NCI-H82 treated with DMSO at 0.1 percent for 48 hours (cell line): ENCODE results near the gene C6orf136.
"Not testable (repeated sequence)": the region's sequence is repeated elsewhere in the genome, so short reads cannot be mapped to it uniquely, and the experiment has no call there.

Experiments used
- DNase-seq: peaks from one replicate; lab custom pipeline; 2025; ENCODE audit not compliant: unreplicated experiment; lab: John Stamatoyannopoulos, UW

C6orf136 gene

GRCh38 chr6:30646450-30647241 lies at the start of gene C6orf136:
C6orf136 (plus strand) TSS chr6:30647133; CDS start chr6:30647232, 99 bp downstream.
- peak; percentile 78 for DNase-seq

- DNase-seq = not testable (repeated sequence)
Observed at GRCh38 chr6:30597315-30598144, 49.4 kb upstream of the C6orf136 start.

- no peak for DNase-seq
Observed at GRCh38 chr6:30598912-30599624, 47.9 kb upstream of the C6orf136 start.

DNA sequence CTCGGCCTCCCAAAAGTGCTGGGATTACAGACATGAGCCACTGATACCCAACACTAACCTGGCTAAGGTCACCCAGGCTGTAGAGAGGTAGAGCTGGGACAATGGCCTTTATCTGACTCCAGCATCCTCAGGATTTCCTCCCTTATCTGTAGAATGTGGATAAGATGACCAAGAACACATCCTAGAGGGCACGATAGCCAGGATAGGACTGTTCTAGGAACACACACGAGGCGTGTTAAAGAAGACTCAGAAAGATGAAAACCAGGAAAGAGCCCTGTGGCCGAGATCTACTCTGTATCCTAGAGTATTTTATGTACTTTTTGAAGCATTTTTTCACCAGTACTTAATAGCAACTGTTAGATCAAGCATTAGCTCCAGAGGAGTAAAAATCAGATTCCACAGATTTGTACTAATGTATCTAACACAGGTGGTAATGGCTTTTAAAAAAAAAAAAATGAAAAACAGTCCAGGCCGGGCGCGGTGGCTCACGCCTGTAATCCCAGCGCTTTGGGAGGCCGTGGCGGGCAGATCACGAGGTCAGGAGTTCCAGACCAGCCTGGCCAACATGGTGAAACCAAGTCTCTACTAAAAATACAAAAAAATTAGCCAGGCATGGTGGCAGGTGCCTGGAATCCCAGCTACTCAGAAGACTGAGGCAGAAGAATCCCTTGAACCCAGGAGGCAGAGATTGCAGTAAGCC lies 47.2 kb upstream of the C6orf136 start:
- DNase-seq = no peak

DNA sequence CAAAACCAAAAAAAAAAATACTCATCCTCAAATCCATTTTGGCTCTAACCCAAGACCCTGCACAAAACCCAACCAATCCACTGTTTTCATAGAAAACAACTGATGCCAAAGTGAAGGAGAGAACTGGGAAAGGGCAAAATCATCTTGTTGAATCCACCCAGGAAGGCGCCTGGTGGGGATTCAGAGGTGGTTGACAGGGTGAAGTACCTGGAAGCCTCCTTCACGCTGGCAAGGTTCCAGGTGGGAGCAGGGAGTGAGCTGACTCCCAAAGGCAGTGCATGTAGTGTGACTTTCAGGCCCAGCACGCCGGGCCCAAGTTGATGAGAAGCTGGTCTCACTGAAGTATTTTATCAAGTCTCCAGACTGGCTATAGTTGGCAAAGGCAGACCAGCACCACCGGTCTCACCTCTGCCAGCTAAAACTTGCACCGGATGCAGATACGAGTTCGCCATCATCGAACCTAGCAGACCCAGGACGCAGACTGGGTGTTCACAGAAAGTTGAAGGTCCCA lies 46.4 kb upstream of the C6orf136 start:
- DNase-seq = no peak

DNA sequence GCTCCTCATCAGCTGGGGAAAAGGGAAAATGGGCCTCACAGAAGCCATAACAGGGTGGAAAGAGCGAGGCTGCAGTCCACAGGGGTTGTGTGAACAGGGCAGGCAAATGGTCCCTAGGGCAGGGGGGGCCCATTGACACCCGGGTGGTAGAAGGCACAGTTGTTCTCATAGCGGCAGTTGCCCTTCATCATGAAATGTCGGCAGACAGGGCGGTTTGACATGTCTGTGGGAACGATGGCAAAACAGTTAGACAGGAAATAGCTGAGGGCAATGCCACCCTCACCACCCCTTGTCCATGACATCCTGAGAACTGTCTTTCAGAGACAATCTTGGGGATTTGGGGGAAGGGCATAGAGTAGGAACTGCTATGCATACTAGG lies 45.5 kb upstream of the C6orf136 start:
- no peak for DNase-seq

GRCh38 chr6:30601815-30602641 lies 44.9 kb upstream of the C6orf136 start:
- no peak for DNase-seq

DNA sequence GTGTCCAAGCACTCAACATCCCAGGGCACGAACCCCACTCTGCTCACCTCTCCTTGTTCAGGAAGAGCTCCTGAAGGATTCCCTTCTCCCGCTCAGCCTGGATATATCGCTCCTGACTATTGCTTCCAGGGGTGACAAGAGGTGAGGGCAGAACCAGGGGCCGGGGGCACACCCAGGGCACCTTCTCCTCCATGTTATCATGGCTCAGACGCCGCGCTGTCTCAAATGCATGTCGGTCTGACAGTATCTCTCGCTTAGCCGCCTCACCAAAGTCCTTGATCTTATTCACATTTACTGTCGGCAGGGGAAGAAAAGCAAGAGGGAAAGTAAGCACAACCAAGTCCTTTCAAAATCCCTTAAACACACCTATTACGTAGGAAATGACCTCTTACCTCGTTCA lies 43.0 kb upstream of the C6orf136 start:
- DNase-seq = no peak

GRCh38 chr6:30610065-30610464 lies 36.9 kb upstream of the C6orf136 start:
- no peak for DNase-seq

DNA sequence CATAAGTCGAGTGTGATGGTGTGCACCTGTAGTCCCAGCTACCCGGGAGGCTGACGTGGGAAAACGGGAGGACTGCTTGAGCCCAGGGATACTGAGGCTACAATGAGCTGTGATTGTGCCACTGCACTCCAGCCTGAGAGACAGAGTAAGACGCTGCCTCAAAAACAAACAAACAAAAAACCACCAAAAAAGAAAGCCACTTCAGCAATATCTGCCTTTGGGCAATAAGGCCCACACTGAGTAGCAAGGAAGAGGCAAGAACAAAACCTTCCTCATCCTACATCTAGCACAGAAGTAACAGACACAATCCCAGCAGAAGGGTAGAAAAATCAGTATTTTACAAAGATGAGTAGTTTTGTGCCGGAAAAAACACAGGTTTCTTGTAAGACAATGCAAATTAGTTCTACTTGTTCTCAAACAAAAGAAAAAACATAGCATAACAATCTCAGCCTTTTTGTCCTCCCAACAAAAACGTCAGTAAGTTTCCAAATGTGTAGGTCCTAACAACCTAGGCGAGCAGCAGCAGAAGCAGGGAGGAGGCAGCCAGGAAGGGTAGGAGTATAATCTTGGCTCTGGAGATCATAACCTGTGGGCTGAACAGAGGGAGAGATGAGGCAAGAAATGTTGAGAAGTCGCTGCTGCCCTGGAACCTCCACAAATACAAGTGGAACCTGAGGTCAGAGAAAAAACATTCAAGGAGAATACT lies 35.6 kb upstream of the C6orf136 start:
- no peak for DNase-seq

DNA sequence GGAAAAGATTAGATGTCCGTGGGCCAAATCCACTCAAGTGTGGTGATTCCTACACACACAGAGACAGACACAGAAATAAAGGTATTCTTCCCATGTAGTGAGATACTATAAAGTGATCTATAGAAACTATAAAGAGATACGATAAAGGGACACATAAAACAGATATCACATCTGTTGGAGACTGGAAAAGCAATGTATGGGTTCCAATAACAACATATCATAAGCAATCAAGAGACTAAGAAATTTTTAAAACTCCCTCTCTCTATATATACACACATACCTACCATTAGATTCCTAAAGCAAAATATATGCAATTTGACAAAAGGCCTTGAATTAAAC lies 35.1 kb upstream of the C6orf136 start:
- no peak for DNase-seq

DNA sequence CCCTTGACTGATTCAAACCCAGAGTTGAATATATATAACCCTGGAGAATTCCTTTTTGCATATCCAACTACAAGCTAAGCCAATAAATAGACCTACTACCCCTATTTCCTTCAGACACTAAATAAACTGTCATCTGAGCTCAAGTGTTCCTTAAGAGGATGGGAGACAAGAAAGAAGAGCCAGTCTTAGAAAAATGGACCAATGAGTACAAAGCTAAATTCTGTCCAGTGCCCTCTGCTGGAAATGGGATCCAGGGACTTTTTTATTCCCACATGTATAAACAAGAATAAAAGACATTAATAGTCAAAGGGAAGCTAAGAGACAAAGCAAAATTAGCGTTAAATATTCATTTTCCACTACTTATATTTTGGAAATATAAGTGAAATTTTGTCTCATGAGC lies 34.7 kb upstream of the C6orf136 start:
- DNase-seq = no peak

- DNase-seq = no peak
Observed at GRCh38 chr6:30612687-30613248, 34.2 kb upstream of the C6orf136 start.

DNA sequence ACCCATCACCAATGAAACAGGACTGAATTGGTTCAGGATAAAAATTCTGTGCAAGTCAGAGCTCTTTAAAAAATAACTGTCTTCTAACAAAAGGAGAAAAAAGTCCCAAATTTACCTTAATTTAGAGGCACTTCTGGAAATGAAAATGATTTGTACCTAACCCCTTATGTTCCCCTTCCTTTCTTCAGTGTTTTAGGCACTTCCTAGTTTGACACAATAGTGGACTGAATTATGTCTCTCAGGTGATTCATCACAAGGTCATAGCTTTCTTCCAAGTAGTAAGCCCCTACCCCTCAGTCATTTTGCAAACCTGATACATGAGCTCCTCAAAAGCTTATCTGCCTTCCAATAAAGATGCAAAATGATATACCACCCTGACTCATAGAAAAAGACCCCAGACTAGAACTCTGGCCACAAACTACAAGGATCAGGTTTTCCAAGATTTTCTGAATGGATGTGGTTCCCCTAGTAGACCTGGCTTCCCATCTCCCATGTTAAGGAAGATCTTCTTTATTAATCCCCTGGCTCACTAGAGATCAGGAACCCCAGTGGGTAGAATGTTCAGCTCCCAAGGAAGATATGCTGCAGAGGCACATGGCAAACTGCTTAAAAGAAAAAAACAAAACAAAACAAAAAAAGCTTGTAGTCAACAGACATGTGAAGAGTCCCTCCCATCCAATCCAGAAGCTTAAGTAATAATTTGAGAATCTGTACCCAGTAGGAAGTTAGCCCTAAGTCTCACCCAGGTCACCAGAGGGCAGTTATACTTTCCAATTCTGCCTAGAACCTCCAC lies 33.5 kb upstream of the C6orf136 start:
- DNase-seq = no peak

GRCh38 chr6:30614044-30614842 lies 32.7 kb upstream of the C6orf136 start:
- DNase-seq = no peak

GRCh38 chr6:30614843-30615218 lies 32.1 kb upstream of the C6orf136 start:
- peak; percentile 96 for DNase-seq

DNA sequence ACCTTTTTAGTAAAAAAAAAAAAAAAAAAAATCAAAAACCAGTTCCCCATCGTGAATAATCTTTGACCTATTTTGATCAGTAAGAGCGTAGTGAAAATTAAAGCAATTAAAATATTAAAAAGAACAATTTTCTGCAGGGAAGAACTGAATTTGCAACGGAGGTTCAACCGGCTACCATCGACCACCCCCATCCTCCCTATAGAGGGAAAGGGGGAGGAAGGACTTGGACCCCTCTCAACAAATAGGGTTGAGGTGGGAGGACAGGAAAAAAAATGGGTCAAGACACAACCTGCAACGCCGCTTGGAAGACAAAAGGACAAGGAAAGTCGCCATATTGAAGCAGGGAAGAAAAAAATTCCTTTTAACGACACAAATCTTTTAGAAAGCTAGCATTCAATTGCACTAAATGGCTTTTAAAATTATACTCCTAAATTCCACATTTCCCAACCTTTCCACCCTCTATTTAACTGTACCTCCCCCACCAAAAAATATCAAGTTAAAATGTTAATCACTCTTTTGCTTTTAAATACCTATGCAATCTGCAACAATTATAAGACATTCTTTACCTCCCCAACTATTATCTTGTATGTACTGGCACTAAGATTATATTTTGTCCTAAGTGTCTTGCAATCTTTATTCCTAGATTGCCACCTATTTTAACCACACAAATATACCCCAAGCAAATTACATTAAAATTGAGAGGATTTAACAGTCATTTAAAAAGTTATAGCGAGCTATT lies 31.5 kb upstream of the C6orf136 start:
- DNase-seq = peak; percentile 66
